ENCODE results near the gene SNAP47.

Gene SNAP47

GRCh38 chr1:227766015-227766634 is 30.9 kb downstream of the SNAP47 start (continued):
- TF ChIP-seq, protein P1, sequence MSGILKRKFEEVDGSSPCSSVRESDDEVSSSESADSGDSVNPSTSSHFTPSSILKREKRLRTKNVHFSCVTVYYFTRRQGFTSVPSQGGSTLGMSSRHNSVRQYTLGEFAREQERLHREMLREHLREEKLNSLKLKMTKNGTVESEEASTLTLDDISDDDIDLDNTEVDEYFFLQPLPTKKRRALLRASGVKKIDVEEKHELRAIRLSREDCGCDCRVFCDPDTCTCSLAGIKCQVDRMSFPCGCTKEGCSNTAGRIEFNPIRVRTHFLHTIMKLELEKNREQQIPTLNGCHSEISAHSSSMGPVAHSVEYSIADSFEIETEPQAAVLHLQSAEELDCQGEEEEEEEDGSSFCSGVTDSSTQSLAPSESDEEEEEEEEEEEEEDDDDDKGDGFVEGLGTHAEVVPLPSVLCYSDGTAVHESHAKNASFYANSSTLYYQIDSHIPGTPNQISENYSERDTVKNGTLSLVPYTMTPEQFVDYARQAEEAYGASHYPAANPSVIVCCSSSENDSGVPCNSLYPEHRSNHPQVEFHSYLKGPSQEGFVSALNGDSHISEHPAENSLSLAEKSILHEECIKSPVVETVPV (CRISPR knock-in tag; IDR thresholded peaks at IDR 0.05), result no peak
- TF ChIP-seq ARNTL (CRISPR knock-in tag; IDR thresholded peaks at IDR 0.05; ENCODE audit: borderline replicate concordance, low read depth) (no peak), OSR1 (CRISPR knock-in tag; IDR thresholded peaks at IDR 0.05) (no peak), TCF4 (CRISPR knock-in tag; IDR thresholded peaks at IDR 0.05; ENCODE audit: borderline replicate concordance) (no peak), ZC3H10 (CRISPR knock-in tag; IDR thresholded peaks at IDR 0.05) (no peak)

- no peak for ATAC-seq
- TF ChIP-seq BACH2 (CRISPR knock-in tag; IDR thresholded peaks at IDR 0.05; ENCODE audit: borderline replicate concordance), result no peak
- no peak for TF ChIP-seq TOX (CRISPR knock-in tag; IDR thresholded peaks at IDR 0.05; ENCODE audit: borderline replicate concordance)
- no peak for TF ChIP-seq ZNF8 (CRISPR knock-in tag; IDR thresholded peaks at IDR 0.05)
- TF ChIP-seq GLIS3 (CRISPR knock-in tag; IDR thresholded peaks at IDR 0.05), result no peak
- no peak for TF ChIP-seq ZNF565 (CRISPR knock-in tag; conservative IDR thresholded peaks at IDR 0.05; ENCODE audit: low read depth)
- TF ChIP-seq ZNF70 (CRISPR knock-in tag; IDR thresholded peaks at IDR 0.05), result no peak
- TF ChIP-seq ESRRG (CRISPR knock-in tag; IDR thresholded peaks at IDR 0.05), result no peak
- no peak for TF ChIP-seq ISL1 (CRISPR knock-in tag; IDR thresholded peaks at IDR 0.05)
- TF ChIP-seq, protein P2, sequence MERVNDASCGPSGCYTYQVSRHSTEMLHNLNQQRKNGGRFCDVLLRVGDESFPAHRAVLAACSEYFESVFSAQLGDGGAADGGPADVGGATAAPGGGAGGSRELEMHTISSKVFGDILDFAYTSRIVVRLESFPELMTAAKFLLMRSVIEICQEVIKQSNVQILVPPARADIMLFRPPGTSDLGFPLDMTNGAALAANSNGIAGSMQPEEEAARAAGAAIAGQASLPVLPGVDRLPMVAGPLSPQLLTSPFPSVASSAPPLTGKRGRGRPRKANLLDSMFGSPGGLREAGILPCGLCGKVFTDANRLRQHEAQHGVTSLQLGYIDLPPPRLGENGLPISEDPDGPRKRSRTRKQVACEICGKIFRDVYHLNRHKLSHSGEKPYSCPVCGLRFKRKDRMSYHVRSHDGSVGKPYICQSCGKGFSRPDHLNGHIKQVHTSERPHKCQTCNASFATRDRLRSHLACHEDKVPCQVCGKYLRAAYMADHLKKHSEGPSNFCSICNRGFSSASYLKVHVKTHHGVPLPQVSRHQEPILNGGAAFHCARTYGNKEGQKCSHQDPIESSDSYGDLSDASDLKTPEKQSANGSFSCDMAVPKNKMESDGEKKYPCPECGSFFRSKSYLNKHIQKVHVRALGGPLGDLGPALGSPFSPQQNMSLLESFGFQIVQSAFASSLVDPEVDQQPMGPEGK (CRISPR knock-in tag; IDR thresholded peaks at IDR 0.05; ENCODE audit: borderline replicate concordance), result no peak
- TF ChIP-seq CSDC2 (CRISPR knock-in tag; IDR thresholded peaks at IDR 0.05), result no peak
- TF ChIP-seq, protein P3, sequence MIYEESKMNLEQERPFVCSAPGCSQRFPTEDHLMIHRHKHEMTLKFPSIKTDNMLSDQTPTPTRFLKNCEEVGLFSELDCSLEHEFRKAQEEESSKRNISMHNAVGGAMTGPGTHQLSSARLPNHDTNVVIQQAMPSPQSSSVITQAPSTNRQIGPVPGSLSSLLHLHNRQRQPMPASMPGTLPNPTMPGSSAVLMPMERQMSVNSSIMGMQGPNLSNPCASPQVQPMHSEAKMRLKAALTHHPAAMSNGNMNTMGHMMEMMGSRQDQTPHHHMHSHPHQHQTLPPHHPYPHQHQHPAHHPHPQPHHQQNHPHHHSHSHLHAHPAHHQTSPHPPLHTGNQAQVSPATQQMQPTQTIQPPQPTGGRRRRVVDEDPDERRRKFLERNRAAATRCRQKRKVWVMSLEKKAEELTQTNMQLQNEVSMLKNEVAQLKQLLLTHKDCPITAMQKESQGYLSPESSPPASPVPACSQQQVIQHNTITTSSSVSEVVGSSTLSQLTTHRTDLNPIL (CRISPR knock-in tag; IDR thresholded peaks at IDR 0.05; ENCODE audit: low read depth), result no peak
- no peak for TF ChIP-seq ZC3H10 (CRISPR knock-in tag; IDR thresholded peaks at IDR 0.05)
- TF ChIP-seq, protein P1 (CRISPR knock-in tag; IDR thresholded peaks at IDR 0.05), result no peak
- TF ChIP-seq ZFP3 (CRISPR knock-in tag; IDR thresholded peaks at IDR 0.05), result no peak
- no peak for TF ChIP-seq RARB (CRISPR knock-in tag; IDR thresholded peaks at IDR 0.05)
- TF ChIP-seq, protein P4, sequence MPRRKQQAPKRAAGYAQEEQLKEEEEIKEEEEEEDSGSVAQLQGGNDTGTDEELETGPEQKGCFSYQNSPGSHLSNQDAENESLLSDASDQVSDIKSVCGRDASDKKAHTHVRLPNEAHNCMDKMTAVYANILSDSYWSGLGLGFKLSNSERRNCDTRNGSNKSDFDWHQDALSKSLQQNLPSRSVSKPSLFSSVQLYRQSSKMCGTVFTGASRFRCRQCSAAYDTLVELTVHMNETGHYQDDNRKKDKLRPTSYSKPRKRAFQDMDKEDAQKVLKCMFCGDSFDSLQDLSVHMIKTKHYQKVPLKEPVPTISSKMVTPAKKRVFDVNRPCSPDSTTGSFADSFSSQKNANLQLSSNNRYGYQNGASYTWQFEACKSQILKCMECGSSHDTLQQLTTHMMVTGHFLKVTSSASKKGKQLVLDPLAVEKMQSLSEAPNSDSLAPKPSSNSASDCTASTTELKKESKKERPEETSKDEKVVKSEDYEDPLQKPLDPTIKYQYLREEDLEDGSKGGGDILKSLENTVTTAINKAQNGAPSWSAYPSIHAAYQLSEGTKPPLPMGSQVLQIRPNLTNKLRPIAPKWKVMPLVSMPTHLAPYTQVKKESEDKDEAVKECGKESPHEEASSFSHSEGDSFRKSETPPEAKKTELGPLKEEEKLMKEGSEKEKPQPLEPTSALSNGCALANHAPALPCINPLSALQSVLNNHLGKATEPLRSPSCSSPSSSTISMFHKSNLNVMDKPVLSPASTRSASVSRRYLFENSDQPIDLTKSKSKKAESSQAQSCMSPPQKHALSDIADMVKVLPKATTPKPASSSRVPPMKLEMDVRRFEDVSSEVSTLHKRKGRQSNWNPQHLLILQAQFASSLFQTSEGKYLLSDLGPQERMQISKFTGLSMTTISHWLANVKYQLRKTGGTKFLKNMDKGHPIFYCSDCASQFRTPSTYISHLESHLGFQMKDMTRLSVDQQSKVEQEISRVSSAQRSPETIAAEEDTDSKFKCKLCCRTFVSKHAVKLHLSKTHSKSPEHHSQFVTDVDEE (CRISPR knock-in tag; IDR thresholded peaks at IDR 0.05), result no peak
- no peak for TF ChIP-seq PPARA (CRISPR knock-in tag; IDR thresholded peaks at IDR 0.05; ENCODE audit: borderline replicate concordance)
Measured at GRCh38 chr1:227766653-227767277, 31.5 kb downstream of the SNAP47 start.

Measured in SK-N-SH treated with all-trans-retinoic acid at 6 μM for 48 hours (cell line).